Loucy (cell line): ENCODE results near the gene ZNF296.

Experiments used
- CTCF ChIP-seq: fragments of 200-600 bp; sonication (generic); conservative IDR thresholded peaks from 2 replicates; pipeline ENCODE4 v1.5.1; 2014; ENCODE audit warnings: mild to moderate bottlenecking, antibody characterized with exemption, low read length
- EZH2phosphoT487 ChIP-seq: fragments of 200-600 bp; IDR thresholded peaks from 2 replicates; pipeline ENCODE4 v1.6.1; 2018; ENCODE audit warnings: antibody characterized with exemption, mild to moderate bottlenecking, moderate library complexity, borderline replicate concordance

GRCh38 chr19:45070861-45071544 lies 5.3 kb downstream of the ZNF296 start:
- TF ChIP-seq CTCF (no peak), EZH2phosphoT487 (no peak)
